ENCODE measurements around the gene CLN6.
"Not testable (repeated sequence)": the region's sequence is repeated elsewhere in the genome, so short reads cannot be mapped to it uniquely, and the experiment has no call there.

CLN6 gene

GRCh38 chr15:68223171-68223570 lies 6.4 kb downstream of the CLN6 start:
- TF ChIP-seq, protein P1, sequence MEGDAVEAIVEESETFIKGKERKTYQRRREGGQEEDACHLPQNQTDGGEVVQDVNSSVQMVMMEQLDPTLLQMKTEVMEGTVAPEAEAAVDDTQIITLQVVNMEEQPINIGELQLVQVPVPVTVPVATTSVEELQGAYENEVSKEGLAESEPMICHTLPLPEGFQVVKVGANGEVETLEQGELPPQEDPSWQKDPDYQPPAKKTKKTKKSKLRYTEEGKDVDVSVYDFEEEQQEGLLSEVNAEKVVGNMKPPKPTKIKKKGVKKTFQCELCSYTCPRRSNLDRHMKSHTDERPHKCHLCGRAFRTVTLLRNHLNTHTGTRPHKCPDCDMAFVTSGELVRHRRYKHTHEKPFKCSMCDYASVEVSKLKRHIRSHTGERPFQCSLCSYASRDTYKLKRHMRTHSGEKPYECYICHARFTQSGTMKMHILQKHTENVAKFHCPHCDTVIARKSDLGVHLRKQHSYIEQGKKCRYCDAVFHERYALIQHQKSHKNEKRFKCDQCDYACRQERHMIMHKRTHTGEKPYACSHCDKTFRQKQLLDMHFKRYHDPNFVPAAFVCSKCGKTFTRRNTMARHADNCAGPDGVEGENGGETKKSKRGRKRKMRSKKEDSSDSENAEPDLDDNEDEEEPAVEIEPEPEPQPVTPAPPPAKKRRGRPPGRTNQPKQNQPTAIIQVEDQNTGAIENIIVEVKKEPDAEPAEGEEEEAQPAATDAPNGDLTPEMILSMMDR (IDR thresholded peaks at IDR 0.05; ENCODE audit: low read depth, low read length, missing control alignments) = no peak
- Histone ChIP-seq H3K36me3 (replicated peaks) (no peaks in the 10 kb centered on the region), H3K27ac (no peak overlapping the region), H3K27me3 (replicated peaks) (no peaks in the 10 kb centered on the region), H3K4me3 (ENCODE audit: low read depth, low read length) (no peak overlapping the region)
- DNase-seq = no peak
- in situ Hi-C loops (cut with HindIII; ENCODE audit: low pct_ligation_motif_present, low sequenced_read_pairs) = no loop called here

DNA sequence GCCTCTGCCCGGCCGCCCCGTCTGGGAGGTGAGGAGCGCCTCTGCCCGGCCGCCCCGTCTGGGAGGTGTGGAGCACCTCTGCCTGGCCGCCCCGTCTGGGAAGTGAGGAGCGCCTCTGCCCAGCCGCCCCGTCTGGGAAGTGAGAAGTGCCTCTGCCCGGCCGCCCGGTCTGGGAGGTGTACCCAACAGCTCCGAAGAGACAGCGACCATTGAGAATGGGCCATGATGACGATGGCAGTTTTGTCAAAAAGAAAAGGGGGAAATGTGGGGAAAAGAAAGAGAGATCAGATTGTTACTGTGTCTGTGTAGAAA lies 7.1 kb downstream of the CLN6 start:
- H3K27ac ChIP-seq; DNase-seq; in situ Hi-C loops (cut with HindIII; ENCODE audit: low pct_ligation_motif_present, low sequenced_read_pairs); H3K36me3 ChIP-seq (replicated peaks); H3K4me3 ChIP-seq (ENCODE audit: low read depth, low read length); H3K27me3 ChIP-seq (replicated peaks): not testable (repeated sequence)

GRCh38 chr15:68221530-68222431 lies 7.7 kb downstream of the CLN6 start:
- DNase-seq; H3K27me3 ChIP-seq (replicated peaks); H3K4me3 ChIP-seq (ENCODE audit: low read depth, low read length); H3K27ac ChIP-seq; H3K36me3 ChIP-seq (replicated peaks); in situ Hi-C loops (cut with HindIII; ENCODE audit: low pct_ligation_motif_present, low sequenced_read_pairs): not testable (repeated sequence)

DNA sequence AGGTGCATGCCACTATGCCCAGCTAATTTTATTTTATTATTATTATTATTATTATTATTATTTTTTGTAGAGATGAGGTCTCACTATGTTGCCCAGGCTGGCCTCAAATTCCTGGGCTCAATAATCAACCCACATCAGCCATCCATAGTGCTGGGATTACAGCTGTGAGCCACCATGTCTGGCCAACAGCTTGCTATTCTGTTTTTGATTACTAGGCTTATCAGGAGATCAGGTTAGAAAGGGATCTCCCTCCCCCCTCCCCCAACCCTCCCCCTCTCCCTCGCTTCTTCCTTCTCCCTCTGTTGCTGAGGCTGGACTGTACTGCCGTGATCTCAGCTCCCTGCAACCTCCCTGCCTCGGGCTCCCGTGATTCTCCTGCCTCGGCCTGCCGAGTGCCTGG lies 8.6 kb downstream of the CLN6 start:
- no peaks in the 10 kb centered on the region for H3K36me3 ChIP-seq (replicated peaks)
- in situ Hi-C loops (cut with HindIII; ENCODE audit: low pct_ligation_motif_present, low sequenced_read_pairs) = no loop called here
- DNase-seq = no peak

DNA sequence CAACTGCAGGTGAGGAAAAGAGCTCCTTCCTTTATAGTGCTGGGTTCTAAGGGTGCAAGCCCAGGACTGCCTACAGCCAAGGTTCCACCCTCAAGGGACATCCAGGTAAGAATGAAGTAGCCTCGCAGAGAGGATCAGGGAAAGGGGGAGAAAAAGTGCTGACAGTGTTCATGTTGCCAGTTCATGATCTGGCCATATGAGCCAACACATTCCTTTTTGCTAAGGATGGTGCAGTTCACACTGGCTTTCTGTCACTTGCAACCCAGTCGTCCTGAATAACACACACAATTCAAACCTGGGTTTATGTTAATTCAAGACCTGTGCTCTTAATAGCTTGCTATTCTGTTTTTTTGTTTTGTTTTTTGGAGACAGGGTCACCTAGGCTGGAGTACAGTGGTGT lies 9.0 kb downstream of the CLN6 start:
- no peak for DNase-seq
- Histone ChIP-seq H3K36me3 (replicated peaks) (no peaks in the 10 kb centered on the region), H3K27me3 (replicated peaks) (no peaks in the 10 kb centered on the region), H3K27ac (no peak overlapping the region), H3K4me3 (ENCODE audit: low read depth, low read length) (no peak overlapping the region)
- TF ChIP-seq, protein P1 (IDR thresholded peaks at IDR 0.05; ENCODE audit: low read depth, low read length, missing control alignments) = no peak
- in situ Hi-C loops (cut with HindIII; ENCODE audit: low pct_ligation_motif_present, low sequenced_read_pairs) = no loop called here

More for the DNA sequence above, 8.6 kb downstream of the CLN6 start:
- Histone ChIP-seq H3K27me3 (replicated peaks) (no peaks in the 10 kb centered on the region), H3K27ac (no peak overlapping the region), H3K4me3 (ENCODE audit: low read depth, low read length) (no peak overlapping the region)
- TF ChIP-seq, protein P1 (IDR thresholded peaks at IDR 0.05; ENCODE audit: low read depth, low read length, missing control alignments) = no peak

GRCh38 chr15:68218847-68219798 lies 10.4 kb downstream of the CLN6 start:
- Histone ChIP-seq H3K36me3 (replicated peaks) (no peaks in the 10 kb centered on the region), H3K27ac (no peak overlapping the region), H3K4me3 (ENCODE audit: low read depth, low read length) (no peak overlapping the region), H3K27me3 (replicated peaks) (no peaks in the 10 kb centered on the region)
- no peak for DNase-seq
- TF ChIP-seq, protein P1 (IDR thresholded peaks at IDR 0.05; ENCODE audit: low read depth, low read length, missing control alignments) = no peak
- in situ Hi-C loops (cut with HindIII; ENCODE audit: low pct_ligation_motif_present, low sequenced_read_pairs) = no loop called here

All from brain microvascular endothelial cell (primary cell).